ENCODE data around the gene KCNK2.

DNA sequence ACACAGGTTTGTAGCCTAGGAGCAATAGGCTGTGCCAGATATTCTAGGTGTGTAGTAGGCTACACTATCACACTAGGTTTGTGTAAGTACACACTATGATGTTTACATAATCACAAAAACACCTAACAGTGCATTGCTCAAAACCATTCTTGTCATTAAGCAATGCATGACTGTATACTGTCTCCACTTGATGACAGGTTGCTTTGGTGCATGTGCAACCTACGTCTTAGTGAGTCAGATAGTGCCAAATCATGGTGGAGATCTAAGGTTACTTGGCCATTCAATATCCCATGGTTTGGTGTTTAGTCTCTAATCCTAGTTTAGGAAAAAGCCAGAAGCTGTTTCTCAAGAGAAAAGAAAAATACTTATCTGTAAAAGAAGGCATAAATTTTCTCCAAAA lies 181.1 kb downstream of the KCNK2 start:
- TF ChIP-seq, protein P1, sequence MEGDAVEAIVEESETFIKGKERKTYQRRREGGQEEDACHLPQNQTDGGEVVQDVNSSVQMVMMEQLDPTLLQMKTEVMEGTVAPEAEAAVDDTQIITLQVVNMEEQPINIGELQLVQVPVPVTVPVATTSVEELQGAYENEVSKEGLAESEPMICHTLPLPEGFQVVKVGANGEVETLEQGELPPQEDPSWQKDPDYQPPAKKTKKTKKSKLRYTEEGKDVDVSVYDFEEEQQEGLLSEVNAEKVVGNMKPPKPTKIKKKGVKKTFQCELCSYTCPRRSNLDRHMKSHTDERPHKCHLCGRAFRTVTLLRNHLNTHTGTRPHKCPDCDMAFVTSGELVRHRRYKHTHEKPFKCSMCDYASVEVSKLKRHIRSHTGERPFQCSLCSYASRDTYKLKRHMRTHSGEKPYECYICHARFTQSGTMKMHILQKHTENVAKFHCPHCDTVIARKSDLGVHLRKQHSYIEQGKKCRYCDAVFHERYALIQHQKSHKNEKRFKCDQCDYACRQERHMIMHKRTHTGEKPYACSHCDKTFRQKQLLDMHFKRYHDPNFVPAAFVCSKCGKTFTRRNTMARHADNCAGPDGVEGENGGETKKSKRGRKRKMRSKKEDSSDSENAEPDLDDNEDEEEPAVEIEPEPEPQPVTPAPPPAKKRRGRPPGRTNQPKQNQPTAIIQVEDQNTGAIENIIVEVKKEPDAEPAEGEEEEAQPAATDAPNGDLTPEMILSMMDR (IDR thresholded peaks at IDR 0.05) = no peak
- TF ChIP-seq EZH2 (IDR thresholded peaks at IDR 0.05) = no peak
- no peak for TF ChIP-seq EZH2phosphoT487 (IDR thresholded peaks at IDR 0.05)

Data from neural progenitor cell (in vitro differentiated cells).